Measurements from ENCODE around the gene PSMD7. TPM values are rescaled to one million over a fixed set of nuclear protein-coding genes. Genes with fewer than 3 reads are reported as not detected.

PSMD7 gene
- total and polyA plus RNA-seq, 2 donors (not counting 3 experiments of a cell fraction or from before 2014, with no cell fraction given): 89.8 to 119 TPM

GRCh38 chr16:74281300-74281699, 15.3 kb upstream of the PSMD7 start:
- BruUV-seq (replicated peaks): no TSS peak
- H3K4me2 ChIP-seq (ENCODE audit: insufficient read depth, low read length): no peak overlapping the region
- H3K36me3 ChIP-seq (ENCODE audit: control insufficient read depth in 2 of 2, extremely low read depth in 1 of 2, insufficient read depth in 2 of 2, low read length in 2 of 2): no peaks in the 10 kb centered on the region
- H3K4me1 ChIP-seq (ENCODE audit: control insufficient read depth, extremely low read depth, insufficient read depth, low read length): no peaks in the 10 kb centered on the region
- H2AFZ ChIP-seq (ENCODE audit: low read depth, low read length): no peak overlapping the region
- CTCF ChIA-PET: no interaction called here
- dilution Hi-C loops (cut with MboI; ENCODE audit: extremely low pct_ligation_motif_present, low sequenced_read_pairs): no loop called here
- no peaks in the 10 kb centered on the region for H4K20me1 ChIP-seq (replicated peaks; ENCODE audit: control insufficient read depth, extremely low read depth, insufficient read depth, low read length)
- no peak overlapping the region for H3K9ac ChIP-seq (replicated peaks; ENCODE audit: extremely low read depth, insufficient read depth, low read length)
- intact Hi-C loops (cut with micrococcal nuclease): loop anchor here (1.0 kb wide), 1 partner anchor 40 kb away; no protein-coding TSS in a partner anchor
- H3K9me1 ChIP-seq (replicated peaks; ENCODE audit: control insufficient read depth, extremely low read depth, insufficient read depth, low read length): no peaks in the 10 kb centered on the region
- no peak for DNase-seq (ENCODE audit: low read depth, low spot score)
- POLR2A ChIA-PET: no interaction called here
- H3K79me2 ChIP-seq (ENCODE audit: control insufficient read depth, insufficient read depth, low read length): no peaks in the 10 kb centered on the region
- no peak overlapping the region for H3K4me3 ChIP-seq (replicated peaks in 1 of 3; ENCODE audit: insufficient read depth in 1 of 3, low read depth in 1 of 3, low read length in 3 of 3)
- FAIRE-seq: no peak
- H3K27me3 ChIP-seq (ENCODE audit: control insufficient read depth in 2 of 2, insufficient read depth in 2 of 2, low read length in 2 of 2): peaks cover 0 to 4% of the 10 kb centered on the region in 2 experiments
- no peak for TF ChIP-seq POLR2AphosphoS5 (IDR thresholded peaks at IDR 0.05; ENCODE audit: insufficient read depth, low read depth, low read length)
- no peak for TF ChIP-seq CTCF (IDR thresholded peaks at IDR 0.05; ENCODE audit: extremely low read depth in 1 of 2, insufficient read depth in 1 of 2, low read depth in 1 of 2, low read length in 2 of 2)
- no peak for TF ChIP-seq EZH2 (IDR thresholded peaks at IDR 0.05; ENCODE audit: borderline replicate concordance, low read depth, low read length, severe bottlenecking)
- TF ChIP-seq GATA2 (IDR thresholded peaks at IDR 0.05; ENCODE audit: insufficient read depth, insufficient read length, low read depth, low read length): no peak
- TF ChIP-seq POLR2A (IDR thresholded peaks at IDR 0.05; ENCODE audit: low read depth, low read length): no peak
- no peak for TF ChIP-seq JUN (IDR thresholded peaks at IDR 0.05; ENCODE audit: borderline replicate concordance, insufficient read depth, insufficient read length, low read depth)
- TF ChIP-seq MAX (IDR thresholded peaks at IDR 0.05; ENCODE audit: insufficient read depth, insufficient read length): no peak
- no peak overlapping the region for H3K27ac ChIP-seq (ENCODE audit: insufficient read depth, low read depth, low read length)
- H3K9me3 ChIP-seq (replicated peaks; ENCODE audit: control insufficient read depth, insufficient read depth, low read length): no peaks in the 10 kb centered on the region

Data from endothelial cell of umbilical vein (primary cell).